BE2C (cell line): Measurements from ENCODE around the gene CASR.

Experiments used
- DNase-seq: peaks from one replicate; pipeline ENCODE4 v3.0.0-alpha.2; 2020
- H3K27me3 ChIP-seq: fragments of 250-450 bp; sonication (Bioruptor Pico); 2 replicates; pipeline ENCODE4 v1.5.1; 2020; ENCODE audit warnings: mild to moderate bottlenecking
- H3K36me3 ChIP-seq: fragments of 250-450 bp; sonication (Bioruptor Pico); 2 replicates; pipeline ENCODE4 v1.5.1; 2020; ENCODE audit warnings: mild to moderate bottlenecking
- H3K4me1 ChIP-seq: fragments of 250-450 bp; sonication (Bioruptor Pico); 2 replicates; pipeline ENCODE4 v1.5.1; 2020
- H3K4me3 ChIP-seq: 2 replicates; pipeline ENCODE4 v1.5.1; 2011; ENCODE audit warnings: low read depth, low read length
- H3K9me3 ChIP-seq: fragments of 250-450 bp; sonication (Bioruptor Pico); 2 replicates; pipeline ENCODE4 v1.5.1; 2020
- CTCF ChIP-seq: IDR thresholded peaks from 2 replicates; pipeline ENCODE4 v1.5.1; 2012; ENCODE audit warnings: mild to moderate bottlenecking, low read depth, low read length

The CASR gene

GRCh38 chr3:122233101-122233952 lies 49.9 kb downstream of the CASR start:
- no peak for DNase-seq
- Histone ChIP-seq H3K36me3 (no peaks in the 10 kb centered on the region), H3K27me3 (peaks cover 25% of the 10 kb centered on the region), H3K4me1 (no peaks in the 10 kb centered on the region), H3K9me3 (no peaks in the 10 kb centered on the region), H3K4me3 (no peak overlapping the region)
- no peak for TF ChIP-seq CTCF

DNA sequence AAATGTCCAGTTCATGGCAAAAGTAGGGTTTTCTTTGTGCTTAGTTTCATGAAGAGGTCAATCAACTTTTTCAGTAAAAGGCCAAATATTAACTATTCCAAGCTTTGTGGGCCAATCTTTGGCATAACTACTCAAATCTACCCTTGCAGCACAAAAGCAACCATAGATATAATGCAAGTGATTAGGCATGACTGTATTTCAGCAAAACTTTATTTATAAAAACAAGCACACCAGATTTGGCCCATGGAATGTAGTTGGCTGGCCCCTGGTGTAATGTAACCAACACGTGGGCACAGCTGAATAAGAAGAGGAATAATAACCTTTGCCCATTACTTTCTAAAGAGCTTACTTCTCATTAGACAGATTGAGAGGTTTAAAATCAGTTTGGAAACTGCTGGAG lies 50.6 kb downstream of the CASR start:
- Histone ChIP-seq H3K27me3 (peaks cover 25% of the 10 kb centered on the region), H3K36me3 (no peaks in the 10 kb centered on the region), H3K4me1 (no peaks in the 10 kb centered on the region), H3K9me3 (no peaks in the 10 kb centered on the region), H3K4me3 (no peak overlapping the region)
- no peak for DNase-seq
- no peak for TF ChIP-seq CTCF

GRCh38 chr3:122235147-122235546 lies 51.7 kb downstream of the CASR start:
- Histone ChIP-seq H3K27me3 (peaks cover 24% of the 10 kb centered on the region), H3K9me3 (no peaks in the 10 kb centered on the region), H3K36me3 (no peaks in the 10 kb centered on the region), H3K4me1 (no peaks in the 10 kb centered on the region), H3K4me3 (no peak overlapping the region)
- no peak for DNase-seq
- TF ChIP-seq CTCF: no peak

DNA sequence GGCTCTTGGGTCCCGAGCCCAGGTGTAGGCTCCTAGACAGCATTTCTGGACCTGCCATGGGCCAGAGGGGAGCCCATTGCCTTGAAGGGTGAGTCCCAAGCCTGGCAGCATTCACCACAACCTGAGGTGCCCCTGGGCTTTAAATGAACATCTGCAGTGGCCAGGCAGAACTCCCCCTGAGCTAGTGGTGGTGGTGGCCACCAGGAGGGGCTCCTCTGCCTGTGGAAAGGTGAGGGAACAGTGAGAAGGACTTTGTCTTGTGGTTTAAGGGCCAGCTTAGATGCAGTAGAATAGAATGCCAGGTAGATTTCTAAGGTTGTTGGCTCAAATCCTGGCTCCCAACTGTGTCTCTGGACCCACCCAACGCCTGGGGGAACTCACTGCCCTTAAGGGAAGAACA lies 55.6 kb downstream of the CASR start:
- no peak for TF ChIP-seq CTCF
- DNase-seq: no peak
- H3K36me3 ChIP-seq: no peaks in the 10 kb centered on the region
- H3K4me3 ChIP-seq: no peak overlapping the region
- H3K9me3 ChIP-seq: no peaks in the 10 kb centered on the region
- H3K4me1 ChIP-seq: no peaks in the 10 kb centered on the region
- peaks cover 29% of the 10 kb centered on the region for H3K27me3 ChIP-seq

- Histone ChIP-seq H3K9me3 (no peaks in the 10 kb centered on the region), H3K4me1 (no peaks in the 10 kb centered on the region), H3K36me3 (no peaks in the 10 kb centered on the region), H3K4me3 (no peak overlapping the region), H3K27me3 (peaks cover 68% of the 10 kb centered on the region)
- TF ChIP-seq CTCF: peak; percentile 29
- no peak for DNase-seq
Observed at GRCh38 chr3:122245513-122246174, 62.2 kb downstream of the CASR start.

DNA sequence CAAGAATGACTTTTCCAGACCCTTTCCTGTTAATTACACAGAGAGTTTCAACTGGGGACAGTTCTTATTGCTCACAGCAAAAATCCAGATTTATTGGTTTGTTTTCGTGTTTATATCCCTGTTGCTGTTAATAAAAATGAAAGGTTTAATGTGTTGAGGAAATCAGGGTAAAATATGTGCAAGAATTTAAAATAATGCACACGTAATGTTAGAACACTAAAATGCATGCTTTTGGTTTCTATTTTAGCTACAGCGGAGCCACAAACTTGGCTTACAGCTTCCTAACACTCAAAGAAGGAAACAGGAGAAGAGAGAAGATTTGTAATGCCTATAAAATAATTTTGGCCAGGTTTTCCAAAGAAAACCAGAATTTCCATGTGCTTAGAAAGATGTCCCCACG lies 62.7 kb downstream of the CASR start:
- H3K27me3 ChIP-seq: peaks cover 66% of the 10 kb centered on the region
- no peak for DNase-seq
- H3K4me1 ChIP-seq: no peaks in the 10 kb centered on the region
- H3K9me3 ChIP-seq: no peaks in the 10 kb centered on the region
- TF ChIP-seq CTCF: no peak
- H3K36me3 ChIP-seq: no peaks in the 10 kb centered on the region
- no peak overlapping the region for H3K4me3 ChIP-seq
